Fibroblast of upper back skin (primary cell): Measurements from ENCODE around the gene APEH.

Source experiments
- DNase-seq: peaks from one replicate; pipeline ENCODE4 v3.0.0-alpha.2; 2013

APEH gene

GRCh38 chr3:49673715-49674496 is at the start of gene APEH:
Gene APEH, plus strand, starts transcription at chr3:49674351. Its CDS starts 51 bp downstream, at chr3:49674402.
- peak; percentile 98 for DNase-seq

GRCh38 chr3:49625071-49625470 is 49.1 kb upstream of the APEH start:
- no peak for DNase-seq

DNA sequence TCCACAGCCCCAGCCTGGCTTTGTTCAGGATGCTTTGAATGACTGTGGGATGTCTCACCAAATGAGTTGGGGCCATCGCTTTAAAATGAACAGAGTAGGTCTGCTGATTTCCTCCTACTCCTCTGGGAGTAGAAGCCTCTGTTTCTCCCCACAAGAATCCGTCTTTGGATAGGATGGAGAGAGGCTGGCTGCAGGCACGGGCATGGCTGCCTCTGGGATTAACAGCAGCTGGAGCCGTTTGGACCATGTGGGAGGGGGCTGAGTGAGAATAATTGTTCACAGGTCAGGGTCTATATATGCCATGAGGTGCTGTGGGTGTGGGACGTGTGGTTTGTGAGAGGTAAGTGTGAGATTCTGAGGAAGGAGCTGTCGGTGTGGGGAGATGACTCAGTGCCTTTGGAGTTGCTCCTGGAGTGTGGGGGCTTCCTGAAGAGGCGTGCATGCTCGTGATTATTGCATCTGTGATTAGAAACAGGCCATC is 48.0 kb upstream of the APEH start:
- peak; percentile 92 for DNase-seq

DNA sequence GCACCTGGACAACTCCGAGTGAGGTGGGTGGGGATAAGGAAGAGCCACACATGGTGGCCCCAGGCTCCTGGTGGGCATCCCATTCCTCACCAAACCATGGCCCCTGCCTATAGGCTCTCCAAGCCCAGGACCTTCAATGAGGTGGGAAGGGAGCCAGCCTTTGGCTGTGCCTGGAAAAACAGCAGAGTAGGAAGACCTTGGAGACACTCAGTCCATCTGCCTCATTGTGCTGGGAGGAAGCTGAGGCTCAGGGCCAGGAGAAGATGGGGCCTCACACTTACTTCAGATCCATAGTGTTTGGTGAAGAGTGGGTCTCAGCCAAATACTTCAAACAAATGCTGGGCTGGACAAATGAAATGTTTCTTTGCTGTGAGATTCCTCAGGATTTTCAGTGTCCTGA is 47.4 kb upstream of the APEH start:
- DNase-seq = peak; percentile 37

GRCh38 chr3:49627634-49628033 is 46.5 kb upstream of the APEH start:
- no peak for DNase-seq

DNA sequence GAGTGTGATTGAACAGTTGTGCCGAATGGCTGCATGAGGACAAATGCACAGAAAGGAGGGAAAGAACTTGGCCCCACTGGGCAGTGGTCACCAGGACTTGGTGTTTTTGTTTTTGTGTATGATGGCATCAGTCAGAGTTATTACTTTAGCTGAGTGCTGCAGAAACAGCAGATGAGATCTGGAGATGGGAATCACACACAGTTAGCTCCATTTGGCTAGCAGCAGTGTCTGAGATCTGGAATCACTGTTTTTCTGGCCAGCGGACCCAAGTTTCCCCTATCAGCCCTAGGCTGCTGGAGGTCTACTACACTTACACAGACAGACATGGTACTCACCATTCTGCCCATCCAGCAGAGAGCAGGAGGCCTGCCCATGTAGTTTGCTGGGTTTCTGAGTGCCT is 45.9 kb upstream of the APEH start:
- DNase-seq = no peak

GRCh38 chr3:49629451-49629850 is 44.7 kb upstream of the APEH start:
- no peak for DNase-seq

DNA sequence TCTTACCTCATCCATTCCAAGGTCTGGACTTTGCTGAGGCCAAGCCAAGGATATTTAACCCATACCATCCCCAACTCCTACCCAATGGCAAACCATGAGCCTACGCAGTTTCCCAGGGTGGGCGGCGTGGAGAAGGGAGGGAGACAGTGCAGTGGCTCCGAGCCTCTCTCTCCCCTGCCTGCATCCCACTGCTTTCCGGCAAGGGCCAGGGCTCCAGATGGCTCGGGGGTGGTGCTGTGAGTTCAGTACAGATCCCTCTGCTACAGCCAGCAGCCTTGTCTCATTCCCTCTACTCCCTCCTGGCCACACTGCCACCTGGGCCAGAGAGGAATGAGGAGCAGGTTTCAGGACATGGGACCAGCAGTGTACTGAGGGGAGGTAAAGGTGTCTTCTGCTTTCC is 44.3 kb upstream of the APEH start:
- no peak for DNase-seq

GRCh38 chr3:49630784-49631183 is 43.4 kb upstream of the APEH start:
- DNase-seq = no peak

DNA sequence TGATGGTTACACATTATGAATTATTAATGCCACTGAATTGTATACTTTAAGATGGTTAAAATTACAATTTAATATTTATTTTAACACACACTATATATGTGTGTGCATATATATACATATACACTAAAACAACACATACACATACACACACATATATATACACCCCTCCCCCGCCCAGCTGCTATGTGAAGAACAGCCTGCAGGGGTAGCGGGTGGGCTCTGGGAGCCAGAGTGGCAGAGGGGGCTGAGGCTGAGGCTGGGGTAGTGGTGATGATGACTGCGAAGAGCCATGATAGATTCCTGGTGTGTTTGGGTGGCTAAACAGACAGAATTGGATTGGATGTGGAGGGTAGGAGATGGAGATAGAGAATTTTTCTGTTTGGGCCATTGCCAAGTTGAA is 39.4 kb upstream of the APEH start:
- no peak for DNase-seq

- no peak for DNase-seq
Measured at GRCh38 chr3:49636883-49637609, 37.1 kb upstream of the APEH start.

- DNase-seq = peak; percentile 77
Measured at GRCh38 chr3:49638445-49638844, 35.7 kb upstream of the APEH start.

- no peak for DNase-seq
Measured at GRCh38 chr3:49639551-49639950, 34.6 kb upstream of the APEH start.

GRCh38 chr3:49641292-49641691 is 32.9 kb upstream of the APEH start:
- no peak for DNase-seq

GRCh38 chr3:49641921-49642707 is 32.0 kb upstream of the APEH start:
- no peak for DNase-seq

GRCh38 chr3:49642708-49643145 is 31.4 kb upstream of the APEH start:
- no peak for DNase-seq

GRCh38 chr3:49644684-49645083 is 29.5 kb upstream of the APEH start:
- no peak for DNase-seq

- no peak for DNase-seq
Measured at GRCh38 chr3:49646236-49646635, 27.9 kb upstream of the APEH start.

GRCh38 chr3:49647741-49648140 is 26.4 kb upstream of the APEH start:
- DNase-seq = no peak

DNA sequence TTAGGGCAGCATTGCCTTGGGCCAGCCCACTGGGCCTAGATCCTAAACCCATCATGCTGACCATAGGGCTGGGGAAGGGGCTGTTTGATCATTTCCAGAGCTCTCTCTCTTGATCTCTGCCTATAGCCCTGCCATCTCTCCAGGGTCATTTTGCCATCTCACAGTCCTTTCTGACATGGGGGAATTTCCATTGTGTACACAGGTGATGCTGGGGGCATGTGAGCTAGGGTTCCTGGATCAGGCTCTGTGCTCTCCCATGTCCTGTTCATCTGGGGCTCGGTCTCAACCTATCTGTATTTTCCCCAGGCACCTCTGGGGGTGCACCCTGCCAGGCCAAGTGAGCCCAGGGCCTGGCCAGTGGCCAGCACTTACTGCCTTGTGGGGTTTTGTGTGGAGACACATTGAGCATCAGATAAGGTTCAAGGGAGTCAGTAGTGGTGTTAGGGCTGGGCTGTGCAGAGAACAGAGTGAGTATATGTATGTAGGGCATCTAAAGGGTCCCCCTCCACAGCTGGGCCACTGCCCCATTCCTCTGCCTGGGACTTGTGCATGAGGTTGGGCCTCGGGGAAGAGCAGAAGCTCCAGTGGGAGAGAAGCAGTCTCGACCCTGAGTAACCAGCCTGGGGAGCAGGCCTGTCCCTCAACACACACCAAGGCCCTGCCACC is 25.7 kb upstream of the APEH start:
- DNase-seq = no peak

GRCh38 chr3:49649576-49649975 is 24.6 kb upstream of the APEH start:
- DNase-seq = peak; percentile 21

DNA sequence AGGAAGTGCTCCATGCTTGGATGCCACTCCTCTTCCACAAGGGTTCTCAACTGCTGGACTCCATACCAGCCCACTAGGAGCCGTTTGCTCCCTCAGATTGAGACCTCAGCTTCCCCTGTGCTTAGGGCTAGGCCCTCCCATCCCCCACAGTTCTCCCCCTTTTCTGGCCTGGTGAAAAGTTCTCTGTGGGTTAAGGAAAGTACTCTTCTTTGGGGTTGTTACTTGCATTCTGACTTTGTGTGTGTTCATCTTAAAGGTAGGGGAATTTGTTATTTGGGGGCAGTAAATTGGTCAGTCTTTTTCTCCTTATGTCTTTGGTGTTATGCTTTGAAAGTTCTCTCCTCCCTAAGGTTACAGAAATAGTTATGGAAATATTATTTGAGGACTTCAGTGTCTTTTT is 24.0 kb upstream of the APEH start:
- no peak for DNase-seq

DNA sequence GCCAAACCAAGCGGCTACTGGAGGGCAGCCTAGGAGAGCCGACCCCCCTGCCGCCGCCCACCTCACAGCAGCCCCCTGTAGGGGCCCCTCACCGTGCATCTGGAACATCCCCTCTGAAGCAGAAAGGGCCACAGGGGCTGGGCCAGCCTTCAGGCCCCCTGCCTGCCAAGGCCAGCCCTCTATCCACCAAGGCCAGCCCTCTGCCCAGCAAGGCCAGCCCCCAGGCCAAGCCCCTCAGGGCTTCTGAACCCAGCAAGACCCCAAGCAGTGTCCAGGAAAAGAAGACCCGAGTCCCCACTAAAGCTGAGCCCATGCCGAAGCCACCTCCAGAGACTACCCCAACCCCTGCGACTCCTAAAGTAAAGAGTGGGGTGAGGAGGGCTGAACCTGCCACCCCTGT is 23.5 kb upstream of the APEH start:
- no peak for DNase-seq
